SW480 (cell line): ENCODE measurements around the gene GOLT1B.

ENCODE experiments used
- DNase-seq: peaks from one replicate; pipeline ENCODE4 v3.0.0-alpha.2; 2016; ENCODE audit warnings: low spot score

The GOLT1B gene

GRCh38 chr12:21566223-21566906 is 64.8 kb downstream of the GOLT1B start:
- no peak for DNase-seq

- no peak for DNase-seq
Observed at GRCh38 chr12:21566907-21567394, 65.4 kb downstream of the GOLT1B start.
